GM21360 (cell line): ENCODE results near the gene CAMK4.

Experiments used
- ATAC-seq: cut with Tn5 transposase; IDR thresholded peaks from one replicate; pipeline ENCODE4 v1.9.1; 2021; ENCODE audit warnings: mild to moderate bottlenecking, moderate library complexity; ENCODE audit not compliant: unreplicated experiment

The CAMK4 gene

GRCh38 chr5:111411301-111411700, 187.1 kb downstream of the CAMK4 start:
- no peak for ATAC-seq

GRCh38 chr5:111412593-111412992, 188.4 kb downstream of the CAMK4 start:
- ATAC-seq = no peak

- ATAC-seq = no peak
Observed at GRCh38 chr5:111415053-111415452, 190.9 kb downstream of the CAMK4 start.

- peak; percentile 91 for ATAC-seq
Observed at GRCh38 chr5:111422245-111422644, 198.1 kb downstream of the CAMK4 start.

- no peak for ATAC-seq
Observed at GRCh38 chr5:111422747-111423720, 198.8 kb downstream of the CAMK4 start.

GRCh38 chr5:111425205-111425604, 201.0 kb downstream of the CAMK4 start:
- ATAC-seq = no peak

GRCh38 chr5:111427762-111428161, 203.6 kb downstream of the CAMK4 start:
- ATAC-seq = no peak

GRCh38 chr5:111432883-111433536, 208.8 kb downstream of the CAMK4 start:
- no peak for ATAC-seq

- ATAC-seq = no peak
Observed at GRCh38 chr5:111434800-111435199, 210.6 kb downstream of the CAMK4 start.

- no peak for ATAC-seq
Observed at GRCh38 chr5:111439473-111440075, 215.4 kb downstream of the CAMK4 start.

- ATAC-seq = no peak
Observed at GRCh38 chr5:111447099-111447498, 222.9 kb downstream of the CAMK4 start.

GRCh38 chr5:111447822-111448221, 223.6 kb downstream of the CAMK4 start:
- no peak for ATAC-seq

- ATAC-seq = no peak
Observed at GRCh38 chr5:111453295-111453694, 229.1 kb downstream of the CAMK4 start.

GRCh38 chr5:111453747-111454146, 229.6 kb downstream of the CAMK4 start:
- no peak for ATAC-seq

- ATAC-seq = no peak
Observed at GRCh38 chr5:111454198-111454622, 230.0 kb downstream of the CAMK4 start.

GRCh38 chr5:111454776-111455175, 230.6 kb downstream of the CAMK4 start:
- ATAC-seq = no peak

GRCh38 chr5:111461255-111461671, 237.1 kb downstream of the CAMK4 start:
- no peak for ATAC-seq

GRCh38 chr5:111461934-111462333, 237.8 kb downstream of the CAMK4 start:
- ATAC-seq = no peak

GRCh38 chr5:111463311-111463710, 239.1 kb downstream of the CAMK4 start:
- no peak for ATAC-seq

GRCh38 chr5:111469293-111469896, 245.2 kb downstream of the CAMK4 start:
- no peak for ATAC-seq

- ATAC-seq = no peak
Observed at GRCh38 chr5:111469903-111470302, 245.7 kb downstream of the CAMK4 start.
